SK-N-SH (cell line): ENCODE data around the gene PIGM. TPM values are rescaled to one million over a fixed set of nuclear protein-coding genes. Genes with fewer than 3 reads are reported as not detected.

Source experiments
- CTCF ChIA-PET: fragments of 300-600, 350-600 bp; formaldehyde crosslinking; extraction: SDS; loops from one replicate; lab custom pipeline; 2021; lab: Yijun Ruan, JAX
- POLR2A ChIA-PET: fragments of 350-600 bp; sonication (Branson Sonifier 250); formaldehyde crosslinking; extraction: SDS; loops from one replicate; lab custom pipeline; 2020; ENCODE audit warnings: antibody characterized with exemption, inconsistent platforms; lab: Yijun Ruan, JAX
- DNase-seq: peaks from one replicate; pipeline ENCODE4 v3.0.0; 2012
- H2AFZ ChIP-seq: fragments of 200-600 bp; sonication (generic); 2 replicates; pipeline ENCODE4 v1.8.1; 2016; ENCODE audit warnings: antibody characterized with exemption, mild to moderate bottlenecking, low read depth
- H3F3A ChIP-seq: fragments of 200-600 bp; sonication (generic); replicated peaks from 2 replicates; pipeline ENCODE3; 2016; ENCODE audit warnings: antibody characterized with exemption, mild to moderate bottlenecking; ENCODE audit not compliant: insufficient read depth
- H3K27ac ChIP-seq, 2 experiments: fragments of 200-500 bp in 1 of 2; fragments of 200-600 bp in 1 of 2; sonication (Bioruptor generic) in 1 of 2; sonication (generic), shearing (Covaris generic) in 1 of 2; 2 replicates each; pipeline versions ENCODE4 v1.5.1 to v1.6.1; 2014 to 2016; ENCODE audit warnings: low read depth in 2 of 2, inconsistent platforms in 1 of 2, low read length in 1 of 2, mild to moderate bottlenecking in 1 of 2, mixed read lengths in 1 of 2
- H3K27me3 ChIP-seq: fragments of 200-600 bp; sonication (generic), shearing (Covaris generic); 2 replicates; pipeline ENCODE4 v1.6.1; 2016; ENCODE audit warnings: mixed run types; ENCODE audit not compliant: insufficient read depth
- H3K36me3 ChIP-seq, 2 experiments: fragments of 200-500 bp in 1 of 2; fragments of 200-600 bp in 1 of 2; sonication (Bioruptor generic) in 1 of 2; sonication (generic) in 1 of 2; replicated peaks in 1 of 2; 2 replicates each; pipeline versions ENCODE3 to v1.5.1; 2014 to 2016; ENCODE audit warnings: low read length in 1 of 2, mild to moderate bottlenecking in 1 of 2; ENCODE audit not compliant: insufficient read depth in 2 of 2, control insufficient read depth in 1 of 2
- H3K4me1 ChIP-seq, 2 experiments: fragments of 200-500 bp in 1 of 2; fragments of 200-600 bp in 1 of 2; sonication (Bioruptor generic) in 1 of 2; sonication (generic), shearing (Covaris generic) in 1 of 2; 2 replicates each; pipeline versions ENCODE4 v1.5.1 to v1.6.1; 2014 to 2016; ENCODE audit warnings: low read depth in 1 of 2, low read length in 1 of 2, mixed run types in 1 of 2; ENCODE audit not compliant: insufficient read depth in 2 of 2, control insufficient read depth in 1 of 2
- H3K4me2 ChIP-seq: fragments of 200-600 bp; sonication (generic), shearing (Covaris generic); 2 replicates; pipeline ENCODE4 v1.6.1; 2017; ENCODE audit warnings: mixed run types
- H3K4me3 ChIP-seq, 2 experiments: fragments of 200-500 bp in 1 of 2; fragments of 200-600 bp in 1 of 2; sonication (Bioruptor generic) in 1 of 2; sonication (generic), shearing (Covaris generic) in 1 of 2; 2 replicates each; pipeline versions ENCODE4 v1.5.1 to v1.8.1; 2014 to 2016; ENCODE audit warnings: low read depth in 2 of 2, inconsistent platforms in 1 of 2, low read length in 1 of 2, mild to moderate bottlenecking in 1 of 2, mixed read lengths in 1 of 2, moderate library complexity in 1 of 2
- H3K79me2 ChIP-seq: fragments of 200-600 bp; sonication (generic); 2 replicates; pipeline ENCODE4 v1.8.1; 2017; ENCODE audit warnings: mild to moderate bottlenecking; ENCODE audit not compliant: insufficient read depth
- H3K9ac ChIP-seq: fragments of 200-600 bp; sonication (generic); 2 replicates; pipeline ENCODE4 v1.6.1; 2017; ENCODE audit warnings: mixed run types
- H3K9me2 ChIP-seq: fragments of 200-600 bp; sonication (generic); 2 replicates; pipeline ENCODE4 v1.6.1; 2017; ENCODE audit warnings: mixed run types
- H3K9me3 ChIP-seq: fragments of 200-600 bp; sonication (generic); 2 replicates; pipeline ENCODE4 v1.6.1; 2017; ENCODE audit warnings: mixed run types, mild to moderate bottlenecking, moderate library complexity
- H4K20me1 ChIP-seq: fragments of 200-600 bp; sonication (generic); 2 replicates; pipeline ENCODE4 v1.6.1; 2017; ENCODE audit warnings: mild to moderate bottlenecking, mixed run types; ENCODE audit not compliant: insufficient read depth
- CHD2 ChIP-seq: fragments of 150-350 bp; IDR thresholded peaks from 2 replicates; pipeline ENCODE4 v1.6.1; 2018; ENCODE audit warnings: low read length; ENCODE audit not compliant: partially characterized antibody
- EP300 ChIP-seq, 2 experiments: IDR thresholded peaks; 2 replicates each; pipeline versions ENCODE4 v1.4.0 to v1.6.1; 2012; ENCODE audit warnings: borderline replicate concordance in 1 of 2, low read depth in 1 of 2, low read length in 1 of 2
- EZH2phosphoT487 ChIP-seq: fragments of 200-600 bp; sonication (generic); IDR thresholded peaks from 2 replicates; pipeline ENCODE4 v1.6.1; 2017; ENCODE audit warnings: low read depth, mixed run types, mild to moderate bottlenecking, antibody characterized with exemption, moderate library complexity, borderline replicate concordance
- FOSL2 ChIP-seq: IDR thresholded peaks from 2 replicates; pipeline ENCODE4 v1.4.0; 2012; ENCODE audit warnings: low read depth, mild to moderate bottlenecking, moderate library complexity, borderline replicate concordance
- FOXJ3 ChIP-seq: sonication (generic); formaldehyde crosslinking; IDR thresholded peaks from 2 replicates; pipeline ENCODE4 v1.5.1; 2020; ENCODE audit warnings: mild to moderate bottlenecking, missing genetic modification reagents
- GABPA ChIP-seq: IDR thresholded peaks from 2 replicates; pipeline ENCODE4 v1.4.0; 2012; ENCODE audit warnings: low read depth, mild to moderate bottlenecking
- GATA2 ChIP-seq: sonication (generic); formaldehyde crosslinking; IDR thresholded peaks from 2 replicates; pipeline ENCODE4 v1.5.0; 2020; ENCODE audit warnings: mild to moderate bottlenecking, missing genetic modification reagents
- IRF3 ChIP-seq: fragments of 150-350 bp; IDR thresholded peaks from 2 replicates; pipeline ENCODE4 v1.6.1; 2016; ENCODE audit warnings: mild to moderate bottlenecking, low read depth, low read length
- JUND ChIP-seq: IDR thresholded peaks from 2 replicates; pipeline ENCODE4 v1.4.0; 2012
- MXI1 ChIP-seq: IDR thresholded peaks from 2 replicates; pipeline ENCODE4 v1.6.1; 2012; ENCODE audit warnings: mild to moderate bottlenecking, low read depth, low read length, improper control_type of control experiment
- PBX3 ChIP-seq: IDR thresholded peaks from 2 replicates; pipeline ENCODE4; 2012
- POLR2AphosphoS5 ChIP-seq: IDR thresholded peaks from 2 replicates; pipeline ENCODE4 v1.6.1; 2012; ENCODE audit warnings: low read depth, low read length
- RAD21 ChIP-seq: IDR thresholded peaks from 2 replicates; pipeline ENCODE4 v1.6.1; 2012; ENCODE audit warnings: mild to moderate bottlenecking, low read length
- RCOR1 ChIP-seq: fragments of 150-350 bp; IDR thresholded peaks from 2 replicates; pipeline ENCODE4 v1.6.1; 2017; ENCODE audit warnings: antibody characterized with exemption, low read length
- RXRA ChIP-seq: IDR thresholded peaks from 2 replicates; pipeline ENCODE4 v1.4.0; 2012; ENCODE audit warnings: low read depth, mild to moderate bottlenecking, borderline replicate concordance
- SIN3A ChIP-seq: IDR thresholded peaks from 2 replicates; pipeline ENCODE4 v1.6.1; 2012; ENCODE audit warnings: low read depth, mild to moderate bottlenecking, low read length, moderate library complexity, borderline replicate concordance
- TAF1 ChIP-seq: IDR thresholded peaks from 2 replicates; pipeline ENCODE4 v1.6.1; 2012; ENCODE audit warnings: low read depth, mild to moderate bottlenecking, low read length, moderate library complexity, borderline replicate concordance
- USF1 ChIP-seq: IDR thresholded peaks from 2 replicates; pipeline ENCODE4 v1.4.0; 2012; ENCODE audit warnings: low read depth, borderline replicate concordance
- USF2 ChIP-seq: fragments of 150-350 bp; IDR thresholded peaks from 2 replicates; pipeline ENCODE4 v1.6.1; 2017; ENCODE audit warnings: antibody characterized with exemption, low read length, low read depth, borderline replicate concordance
- YY1 ChIP-seq: IDR thresholded peaks from 2 replicates; pipeline ENCODE4 v1.4.0; 2012; ENCODE audit warnings: low read depth, mild to moderate bottlenecking
- ZBTB33 ChIP-seq: IDR thresholded peaks from 2 replicates; pipeline ENCODE4 v1.4.0; 2012; ENCODE audit warnings: low read depth, borderline replicate concordance
- WGBS: methylation state at CpG from one replicate; pipeline ENCODE4 v1.1.6; 2017; ENCODE audit warnings: low lambda C conversion rate; 5-methylcytosine and 5-hydroxymethylcytosine counted together
- polyA plus RNA-seq, 3 experiments: library from polyadenylated mRNA; depleted of rRNA; stranded (reverse); fragments of >200 nt; gene quantifications; 2 replicates each; pipeline ENCODE4 v1.2.3, GENCODE V29; 2012

The PIGM gene
- polyA plus RNA-seq, 1 of the 3 experiments (the other 2 are of a cell fraction): 4.0 TPM

GRCh38 chr1:160080381-160081100, 48.8 kb upstream of the PIGM start:
- Histone ChIP-seq H3K27me3 (peaks cover 30% of the 10 kb centered on the region), H3K79me2 (no peaks in the 10 kb centered on the region), H3K4me1 (peaks cover 0 to 15% of the 10 kb centered on the region in 2 experiments; a peak in 1 of 4 replicates), H3K4me3 (no peak overlapping the region), H3K9me2 (no peaks in the 10 kb centered on the region), H2AFZ (no peak overlapping the region), H3K36me3 (no peaks in the 10 kb centered on the region), H3K4me2 (0 out of 2 replicates have a peak overlapping the region, but pooled peaks have one; percentile 21), H3K9ac (no peak overlapping the region), H3F3A (no peaks in the 10 kb centered on the region), H3K9me3 (no peaks in the 10 kb centered on the region), H3K27ac (no peak overlapping the region), H4K20me1 (no peaks in the 10 kb centered on the region)
- no peak for DNase-seq
- POLR2A ChIA-PET: interaction anchor here (0.6 kb wide), 1 partner anchor 181 kb away, joined by 3 read pairs; no protein-coding TSS in a partner anchor
- CTCF ChIA-PET: interaction anchor here (0.9 to 14.2 kb wide), 15 partner anchors 12 to 211 kb away, joined by 3 to 163 read pairs (median 17); partner anchors contain the start of genes IGSF8, KCNJ10, PIGM and SLAMF9
- TF ChIP-seq SIN3A (no peak), TAF1 (no peak)
- 48% methylated on average over 6 of the region's 6 CpGs for WGBS

GRCh38 chr1:160079448-160079847, 47.7 kb upstream of the PIGM start:
- TF ChIP-seq FOSL2: no peak
- TF ChIP-seq JUND: no peak
- TF ChIP-seq USF1: no peak
- no peak for TF ChIP-seq EZH2phosphoT487
- no peak for TF ChIP-seq IRF3
- no peak for TF ChIP-seq GATA2 (CRISPR knock-in tag)
- TF ChIP-seq PBX3: no peak
- no peak for TF ChIP-seq SIN3A
- no peak for TF ChIP-seq USF2
- no peak for TF ChIP-seq ZBTB33
- no peak for TF ChIP-seq RAD21
- TF ChIP-seq YY1: no peak
- no peak for TF ChIP-seq CHD2
- TF ChIP-seq GABPA: no peak
- TF ChIP-seq FOXJ3 (CRISPR knock-in tag): no peak
- TF ChIP-seq RCOR1: no peak
- no peak for TF ChIP-seq MXI1
- TF ChIP-seq RXRA: no peak
- TF ChIP-seq POLR2AphosphoS5: no peak
- TF ChIP-seq EP300 (IDR thresholded peaks at IDR 0.05; ENCODE audit: borderline replicate concordance in 1 of 2, low read depth in 1 of 2, low read length in 1 of 2): no peak
- TF ChIP-seq, all 33 proteins: peak for 0
- no peak for DNase-seq
- no peak overlapping the region for H2AFZ ChIP-seq
- peaks cover 36% of the 10 kb centered on the region for H3K27me3 ChIP-seq
- no peaks in the 10 kb centered on the region for H4K20me1 ChIP-seq
- WGBS: 67% methylated on average over 4 of the region's 4 CpGs
- CTCF ChIA-PET: interaction anchor here (0.6 to 14.2 kb wide), 25 partner anchors 9 to 175 kb away, joined by 3 to 163 read pairs (median 6); partner anchors contain the start of genes IGSF8, KCNJ10 and PIGM
- no peak overlapping the region for H3K27ac ChIP-seq
- no peak overlapping the region for H3K4me2 ChIP-seq
- no peak overlapping the region for H3K4me3 ChIP-seq
- POLR2A ChIA-PET: no interaction called here
- no peak overlapping the region for H3K9ac ChIP-seq
- no peaks in the 10 kb centered on the region for H3K36me3 ChIP-seq
- peaks cover 0 to 15% of the 10 kb centered on the region in 2 experiments; a peak in 1 of 4 replicates for H3K4me1 ChIP-seq
- no peaks in the 10 kb centered on the region for H3F3A ChIP-seq
- H3K9me3 ChIP-seq: no peaks in the 10 kb centered on the region
- no peaks in the 10 kb centered on the region for H3K9me2 ChIP-seq
- H3K79me2 ChIP-seq: no peaks in the 10 kb centered on the region
